ENCODE results near the gene WDR4. TPM values are rescaled to one million over a fixed set of nuclear protein-coding genes. Genes with fewer than 3 reads are reported as not detected.
A peak's percentile ranks its signal among the peaks of the same experiment; 100 is the strongest.
"Not testable (repeated sequence)": the region's sequence is repeated elsewhere in the genome, so short reads cannot be mapped to it uniquely, and the experiment has no call there.

The WDR4 gene
- total RNA-seq, 2 donors from 2014 or later: 15.4 to 23.5 TPM

DNA sequence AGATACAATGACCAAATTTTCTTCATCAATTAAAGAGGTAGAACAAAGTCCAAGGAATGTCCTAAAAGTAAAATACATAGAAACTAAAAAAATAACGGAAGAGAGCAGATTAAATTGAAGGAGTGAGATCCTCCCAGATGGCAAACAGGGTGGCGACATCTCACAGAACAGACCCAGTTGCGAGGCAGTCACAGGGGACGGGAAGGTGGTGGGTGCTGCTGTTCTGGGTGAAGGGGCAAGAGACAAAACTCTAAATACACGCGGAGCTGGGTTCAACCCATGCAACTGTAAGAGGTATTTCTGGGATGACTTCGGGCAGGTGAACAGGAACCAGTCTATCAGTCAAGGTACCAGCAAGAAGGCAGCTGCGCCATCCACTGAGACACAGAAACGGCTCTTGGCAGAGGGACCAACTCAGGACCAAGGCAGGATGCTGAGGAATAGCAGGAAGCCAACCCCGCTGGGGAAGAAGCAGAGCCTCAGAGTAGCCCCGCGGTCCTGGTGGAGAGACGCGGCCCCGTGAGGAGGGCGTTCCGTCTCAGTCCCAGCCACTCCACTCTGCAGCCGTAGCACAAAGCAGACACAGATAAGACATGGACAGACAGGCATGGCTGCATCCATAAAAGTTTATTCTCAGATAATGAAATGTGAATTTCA, 32.2 kb downstream of the WDR4 start:
- Mint-ChIP-seq H3K4me3 (no peak overlapping the region), H3K4me1 (peaks cover 17% of the 10 kb centered on the region), H3K27me3 (no peaks in the 10 kb centered on the region), H3K36me3 (ENCODE audit: low read depth) (peaks cover 8% of the 10 kb centered on the region), H3K27ac (peak overlapping the region; percentile 47)
- ATAC-seq: no peak
- no peaks in the 10 kb centered on the region for H3K9me3 ChIP-seq (ENCODE audit: control insufficient read depth, low read length, poor library complexity, severe bottlenecking)
- no peak for DNase-seq

DNA sequence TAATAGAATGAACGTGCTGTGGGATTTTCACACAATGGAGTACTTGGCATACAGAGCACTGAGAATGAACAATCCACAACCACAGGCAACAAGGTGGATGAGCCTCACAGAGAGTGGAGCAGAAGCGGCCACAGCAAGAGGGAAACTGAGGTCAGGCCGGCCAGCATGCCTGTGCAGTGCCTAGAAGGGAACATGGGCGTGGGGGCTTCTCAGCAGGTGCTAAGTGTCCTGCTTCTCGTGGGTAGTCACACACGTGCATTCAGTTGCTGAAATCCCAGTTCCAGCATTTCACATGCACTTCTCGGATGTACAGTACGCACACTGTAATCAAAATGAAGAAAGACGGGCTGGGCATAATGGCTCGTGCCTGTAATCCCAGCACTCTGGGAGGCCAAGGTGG, 33.1 kb downstream of the WDR4 start:
- Mint-ChIP-seq H3K4me1 (peaks cover 17% of the 10 kb centered on the region), H3K27ac (peak overlapping the region; percentile 47), H3K4me3 (no peak overlapping the region), H3K36me3 (ENCODE audit: low read depth) (peaks cover 8% of the 10 kb centered on the region), H3K27me3 (no peaks in the 10 kb centered on the region)
- ATAC-seq: no peak
- DNase-seq: no peak
- H3K9me3 ChIP-seq (ENCODE audit: control insufficient read depth, low read length, poor library complexity, severe bottlenecking): no peaks in the 10 kb centered on the region

GRCh38 chr21:42845296-42845965, 33.9 kb downstream of the WDR4 start:
- no peak overlapping the region for H3K4me3 Mint-ChIP-seq

DNA sequence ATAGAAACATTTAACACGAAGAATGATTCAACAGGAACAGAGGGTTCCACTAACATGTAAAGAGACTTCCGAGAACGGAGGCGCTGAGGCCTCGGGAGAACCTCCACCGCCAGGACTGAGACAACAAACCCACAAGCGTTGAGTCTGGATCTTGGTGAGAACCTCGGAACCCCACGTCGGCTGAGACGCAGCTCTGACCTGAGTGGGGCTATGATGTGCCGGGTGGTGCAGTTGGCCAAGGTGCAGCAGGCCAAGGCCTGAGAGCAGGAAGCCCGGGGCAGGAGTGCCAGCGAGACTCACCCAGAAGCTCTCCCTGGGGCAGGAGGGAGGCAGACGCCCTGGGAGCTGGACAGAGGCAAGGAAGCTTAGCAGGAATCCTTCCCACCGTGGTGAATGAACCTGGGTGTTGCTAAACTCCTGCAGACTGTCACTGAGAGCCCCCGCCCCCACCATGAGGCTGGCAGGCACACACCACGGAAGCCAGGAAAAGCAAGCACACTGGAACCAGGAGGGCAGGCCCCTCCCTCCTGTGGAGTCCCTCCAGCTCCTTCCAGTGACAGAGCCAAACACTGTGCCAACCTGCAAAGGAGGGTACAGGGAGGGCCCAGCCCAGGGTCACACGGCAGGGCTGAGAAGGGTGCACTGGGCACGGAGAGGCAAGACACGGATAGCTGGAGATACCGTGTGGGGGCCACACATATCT, 34.8 kb downstream of the WDR4 start:
- Mint-ChIP-seq H3K27ac (peak overlapping the region; percentile 47), H3K4me3 (no peak overlapping the region), H3K4me1 (peaks cover 19% of the 10 kb centered on the region), H3K27me3 (no peaks in the 10 kb centered on the region), H3K36me3 (ENCODE audit: low read depth) (peaks cover 8% of the 10 kb centered on the region)
- DNase-seq (peak in 1 of 3 donors; percentile 2), ATAC-seq (no peak)
- no peaks in the 10 kb centered on the region for H3K9me3 ChIP-seq (ENCODE audit: control insufficient read depth, low read length, poor library complexity, severe bottlenecking)

More at GRCh38 chr21:42845296-42845965, 33.9 kb downstream of the WDR4 start:
- H3K36me3 Mint-ChIP-seq (ENCODE audit: low read depth): peaks cover 8% of the 10 kb centered on the region
- peak overlapping the region; percentile 47 for H3K27ac Mint-ChIP-seq
- peaks cover 17% of the 10 kb centered on the region for H3K4me1 Mint-ChIP-seq
- H3K27me3 Mint-ChIP-seq: no peaks in the 10 kb centered on the region
- peak in 1 of 3 donors; percentile 2 for DNase-seq
- H3K9me3 ChIP-seq (ENCODE audit: control insufficient read depth, low read length, poor library complexity, severe bottlenecking): no peaks in the 10 kb centered on the region
- no peak for ATAC-seq

DNA sequence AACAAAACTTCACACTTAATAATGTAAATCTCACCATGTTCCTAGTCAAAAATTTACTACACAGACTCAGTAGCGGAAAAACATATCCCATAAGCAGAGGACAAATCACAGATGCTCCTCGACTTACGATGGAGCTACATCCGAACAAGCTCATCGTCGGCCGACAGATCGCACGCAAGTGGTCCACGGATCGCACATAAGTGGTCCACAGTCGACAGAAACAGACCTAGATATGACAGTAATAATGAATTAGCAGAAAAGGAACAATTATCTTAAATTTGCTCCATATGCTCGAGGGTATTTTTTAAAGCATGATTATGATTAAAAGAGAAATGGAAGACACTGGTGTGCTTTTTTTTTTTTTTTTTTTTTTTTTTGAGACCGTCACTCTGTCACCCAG, 36.3 kb downstream of the WDR4 start:
- Mint-ChIP-seq H3K27me3 (no peaks in the 10 kb centered on the region), H3K36me3 (ENCODE audit: low read depth) (peaks cover 4% of the 10 kb centered on the region), H3K4me3 (no peak overlapping the region), H3K4me1 (peaks cover 17% of the 10 kb centered on the region), H3K27ac (no peak overlapping the region)
- H3K9me3 ChIP-seq (ENCODE audit: control insufficient read depth, low read length, poor library complexity, severe bottlenecking): no peaks in the 10 kb centered on the region
- DNase-seq (no peak), ATAC-seq (no peak)

DNA sequence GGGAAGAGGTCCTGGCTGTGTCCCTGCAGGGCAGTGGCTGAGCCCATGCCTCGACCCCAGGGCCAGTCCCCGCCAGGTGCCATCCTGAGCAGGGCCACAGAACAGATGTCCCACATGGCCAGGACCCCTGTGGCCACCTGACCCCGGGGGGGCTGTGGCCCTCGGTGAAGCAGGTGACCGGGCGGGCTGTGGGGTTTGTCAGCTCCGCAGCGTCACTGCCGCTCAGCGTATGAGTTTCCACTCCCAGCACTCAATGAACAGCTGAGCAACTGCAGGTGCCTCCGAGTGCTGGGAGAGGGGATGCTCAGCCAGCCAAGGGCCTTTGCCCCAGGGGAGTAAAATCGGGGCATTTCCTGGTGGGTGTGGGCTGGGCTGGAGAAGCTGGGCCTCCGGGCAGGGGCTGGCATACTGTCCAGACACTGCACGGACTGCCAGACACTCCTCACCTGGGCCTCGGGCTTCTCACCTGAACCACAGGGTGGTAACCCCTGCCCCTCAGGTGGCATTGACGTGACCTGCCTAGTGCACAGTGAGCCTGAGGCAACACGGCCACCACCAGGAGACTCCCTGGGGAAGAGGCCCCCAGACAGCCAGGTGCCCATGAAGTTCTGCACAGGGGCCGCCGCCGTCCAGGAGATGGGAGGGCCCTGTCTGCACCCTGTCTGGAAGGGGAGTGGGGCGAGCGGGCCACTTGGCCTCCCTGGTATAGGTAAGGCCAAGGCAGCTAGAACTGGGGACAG, 37.3 kb downstream of the WDR4 start:
- not testable (repeated sequence) for H3K36me3 Mint-ChIP-seq (ENCODE audit: low read depth); H3K9me3 ChIP-seq (ENCODE audit: control insufficient read depth, low read length, poor library complexity, severe bottlenecking); H3K4me3 Mint-ChIP-seq; H3K27ac Mint-ChIP-seq; H3K27me3 Mint-ChIP-seq; ATAC-seq
- peaks cover 17% of the 10 kb centered on the region for H3K4me1 Mint-ChIP-seq
- peak in 1 of 3 donors; percentile 3 for DNase-seq

DNA sequence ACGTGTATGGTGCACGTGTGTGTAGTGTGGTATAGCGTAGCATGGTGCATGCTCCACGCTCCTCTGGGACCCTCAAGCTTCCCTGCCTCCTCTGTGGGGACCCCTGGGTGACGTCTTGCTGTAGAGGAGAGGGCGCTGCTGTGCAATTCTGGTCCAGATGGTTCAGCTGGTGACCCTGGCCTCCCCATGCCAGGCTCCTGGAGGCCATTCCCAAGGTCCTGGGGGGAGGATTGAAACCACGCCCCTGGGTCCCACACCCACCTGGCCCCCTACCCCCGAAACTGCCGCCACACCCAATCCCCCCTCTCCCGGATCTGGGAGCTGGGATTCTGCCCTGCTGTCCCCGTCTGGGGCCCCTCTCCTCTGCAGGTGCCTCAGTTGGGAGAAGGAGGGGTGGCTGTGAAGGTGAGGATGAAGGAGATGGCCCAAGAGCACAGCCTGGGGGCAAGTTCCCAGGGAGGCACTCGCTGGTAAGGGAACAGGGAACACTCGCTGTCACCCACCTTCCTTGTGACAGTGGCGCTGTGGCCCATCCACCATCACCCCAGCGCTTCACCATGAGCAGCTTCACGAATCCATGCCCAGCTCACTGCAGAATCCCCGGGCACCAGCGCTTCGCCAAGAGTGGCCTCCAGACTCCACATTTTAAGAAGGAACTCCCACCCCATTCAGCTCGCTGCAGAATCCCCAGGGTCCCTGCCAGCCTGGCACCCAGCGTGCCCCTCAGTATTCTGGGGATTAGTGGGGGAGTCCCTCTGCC, 38.0 kb downstream of the WDR4 start:
- ATAC-seq: no peak
- peaks cover 16% of the 10 kb centered on the region for H3K4me1 Mint-ChIP-seq
- no peak overlapping the region for H3K4me3 Mint-ChIP-seq
- H3K9me3 ChIP-seq (ENCODE audit: control insufficient read depth, low read length, poor library complexity, severe bottlenecking): no peaks in the 10 kb centered on the region
- no peak overlapping the region for H3K27ac Mint-ChIP-seq
- DNase-seq: no peak
- H3K36me3 Mint-ChIP-seq (ENCODE audit: low read depth): peaks cover 6% of the 10 kb centered on the region
- no peaks in the 10 kb centered on the region for H3K27me3 Mint-ChIP-seq

GRCh38 chr21:42840411-42841155, 38.8 kb downstream of the WDR4 start:
- H3K36me3 Mint-ChIP-seq (ENCODE audit: low read depth): peaks cover 6% of the 10 kb centered on the region
- peaks cover 16% of the 10 kb centered on the region for H3K4me1 Mint-ChIP-seq
- ATAC-seq: no peak
- H3K9me3 ChIP-seq (ENCODE audit: control insufficient read depth, low read length, poor library complexity, severe bottlenecking): no peaks in the 10 kb centered on the region
- no peak for DNase-seq
- no peak overlapping the region for H3K27ac Mint-ChIP-seq
- no peaks in the 10 kb centered on the region for H3K27me3 Mint-ChIP-seq
- no peak overlapping the region for H3K4me3 Mint-ChIP-seq

DNA sequence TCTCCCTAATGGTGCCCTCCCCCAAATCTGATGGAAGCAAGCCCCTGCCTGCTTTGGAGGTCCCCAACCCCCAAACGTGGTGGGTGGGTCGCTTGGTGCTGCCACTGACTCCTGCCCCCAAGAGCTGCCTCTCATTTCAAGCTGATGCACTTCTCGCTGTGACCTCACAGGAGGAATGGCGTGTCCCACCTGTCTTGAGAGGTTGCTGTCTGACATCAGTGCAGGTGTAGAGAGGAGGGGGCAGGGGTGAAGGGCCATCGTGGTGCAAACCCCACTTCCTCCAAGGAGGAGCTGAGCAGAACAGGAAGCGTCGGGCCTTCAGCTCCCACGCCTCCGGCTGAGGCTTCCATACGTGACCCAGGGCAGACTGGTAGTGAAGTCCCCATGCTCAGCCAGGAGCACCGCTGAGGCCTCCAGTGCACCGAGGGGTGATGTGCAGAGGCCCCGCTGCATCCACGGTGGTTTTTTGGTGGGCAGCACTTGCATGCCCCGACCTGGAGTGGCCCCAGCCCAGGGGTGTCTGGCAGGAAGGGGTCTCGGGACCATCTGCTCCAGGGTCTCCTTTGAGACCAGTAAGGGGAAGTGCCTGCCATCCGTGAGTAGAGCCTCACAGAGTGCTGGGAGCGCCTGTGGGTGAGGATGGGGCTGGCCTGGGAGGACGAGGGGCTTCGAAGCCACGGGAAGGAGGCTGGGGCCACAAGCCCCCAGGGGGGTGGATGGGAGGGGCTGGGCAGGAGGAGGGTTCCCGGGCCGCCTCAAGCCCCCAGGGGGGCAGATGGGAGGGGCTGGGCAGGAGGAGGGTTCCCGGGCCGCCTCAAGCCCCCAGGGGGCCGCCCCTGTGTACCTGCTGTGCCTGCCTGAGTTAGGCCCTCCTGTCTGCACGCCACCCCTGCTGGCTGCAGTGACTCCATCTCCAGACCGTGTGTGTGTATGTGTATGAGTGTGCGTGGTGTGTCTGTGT, 39.8 kb downstream of the WDR4 start:
- Mint-ChIP-seq H3K4me1 (peaks cover 11% of the 10 kb centered on the region), H3K4me3 (no peak overlapping the region), H3K27me3 (no peaks in the 10 kb centered on the region), H3K27ac (no peak overlapping the region), H3K36me3 (ENCODE audit: low read depth) (peaks cover 2% of the 10 kb centered on the region)
- H3K9me3 ChIP-seq (ENCODE audit: control insufficient read depth, low read length, poor library complexity, severe bottlenecking): no peaks in the 10 kb centered on the region
- ATAC-seq (no peak), DNase-seq (no peak)

DNA sequence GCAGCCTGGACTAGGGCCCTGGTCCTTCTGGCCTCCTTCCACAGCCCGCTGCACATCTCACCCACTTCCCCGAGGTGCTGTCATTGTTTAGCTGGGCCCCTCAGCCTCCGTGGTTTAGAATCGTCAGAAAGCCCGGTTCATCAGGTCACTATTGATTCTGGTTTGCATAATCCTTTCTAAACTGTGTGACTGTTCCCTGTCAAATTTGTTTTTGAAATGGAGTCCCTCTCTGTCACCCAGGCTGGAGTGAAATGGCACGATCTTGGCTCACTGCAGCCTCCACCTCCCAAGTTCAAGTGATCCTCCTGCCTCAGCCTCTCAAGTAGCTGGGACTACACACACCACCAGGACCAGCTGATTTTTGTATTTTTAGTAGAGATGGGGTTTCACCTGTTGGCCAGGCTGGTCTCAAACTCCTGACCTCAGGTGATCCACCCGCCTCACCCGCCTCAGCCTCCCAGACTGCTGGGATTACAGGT, 41.1 kb downstream of the WDR4 start:
- H3K4me3 Mint-ChIP-seq; H3K27ac Mint-ChIP-seq; ATAC-seq; H3K36me3 Mint-ChIP-seq (ENCODE audit: low read depth); DNase-seq; H3K9me3 ChIP-seq (ENCODE audit: control insufficient read depth, low read length, poor library complexity, severe bottlenecking); H3K27me3 Mint-ChIP-seq: not testable (repeated sequence)
- H3K4me1 Mint-ChIP-seq: peaks cover 10% of the 10 kb centered on the region

DNA sequence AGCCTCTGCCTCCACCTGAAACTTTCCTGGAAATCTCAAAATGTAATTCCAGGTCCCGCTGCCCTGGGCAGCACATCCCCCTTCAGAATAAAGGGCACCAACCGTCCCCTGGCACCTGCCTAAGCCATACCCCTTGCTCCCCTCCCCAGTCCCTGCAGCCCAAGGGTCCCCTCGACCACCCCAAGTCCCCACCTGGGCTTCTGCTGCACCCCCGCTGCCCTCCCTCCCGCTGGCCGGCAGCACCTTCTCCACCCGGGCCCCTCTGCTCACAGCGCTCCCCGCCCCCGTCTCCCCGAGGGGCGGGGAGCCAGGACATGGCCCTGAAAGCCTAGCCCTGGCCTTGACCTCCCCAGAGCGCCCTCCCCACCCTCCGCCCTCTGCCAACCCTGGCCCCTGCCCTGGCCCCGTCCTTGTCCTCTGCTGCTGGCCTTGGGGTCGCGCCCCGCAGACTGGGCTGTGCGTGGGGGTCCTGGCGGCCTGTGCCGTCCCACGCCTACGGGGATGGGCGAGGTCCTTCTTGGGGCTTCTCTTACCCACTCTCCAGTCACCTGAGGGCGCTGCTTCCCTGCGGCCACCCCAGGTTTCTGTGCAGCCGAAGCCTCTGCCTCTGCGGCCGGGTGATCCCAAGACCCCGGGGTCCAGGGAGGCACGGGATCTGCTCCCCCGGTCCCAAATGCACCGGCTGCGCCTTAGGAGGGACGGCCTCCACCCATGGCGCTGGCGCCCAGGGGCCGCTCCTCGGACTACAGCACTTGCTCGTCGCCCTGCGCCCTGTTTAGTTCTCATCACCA, 41.7 kb downstream of the WDR4 start:
- Mint-ChIP-seq H3K27ac (no peak overlapping the region), H3K27me3 (no peaks in the 10 kb centered on the region), H3K4me1 (peaks cover 13% of the 10 kb centered on the region), H3K4me3 (no peak overlapping the region), H3K36me3 (ENCODE audit: low read depth) (peaks cover 2% of the 10 kb centered on the region)
- no peak for ATAC-seq
- no peak for DNase-seq
- no peaks in the 10 kb centered on the region for H3K9me3 ChIP-seq (ENCODE audit: control insufficient read depth, low read length, poor library complexity, severe bottlenecking)

Measured in T-helper 17 cell (primary cell).